ENCODE measurements around the gene CPN1. TPM values are rescaled to one million over a fixed set of nuclear protein-coding genes. Genes with fewer than 3 reads are reported as not detected.

CPN1 gene
- total and polyA plus RNA-seq, 2 of the 8 experiments (the other 6 are each of a cell fraction or from before 2014, with no cell fraction given) = 0.15 to 0.20 TPM

GRCh38 chr10:100104300-100104699 lies 22.6 kb upstream of the CPN1 start:
- H3K56ac ChIP-seq (replicated peaks; ENCODE audit: insufficient read length, low read depth, low read length) = no peak overlapping the region
- no peak overlapping the region for H2BK12ac ChIP-seq (ENCODE audit: low read depth, low read length)
- no peak overlapping the region for H2AK5ac ChIP-seq (ENCODE audit: low read depth, low read length)
- H4K91ac ChIP-seq (replicated peaks; ENCODE audit: insufficient read length, low read length) = no peak overlapping the region
- DNase-seq (ENCODE audit: low read depth in 1 of 2, low spot score in 2 of 2) = no peak
- POLR2A ChIA-PET (ENCODE audit: partially characterized antibody) = no interaction called here
- FAIRE-seq = no peak
- no peaks in the 10 kb centered on the region for H3K9me3 ChIP-seq (ENCODE audit: insufficient read depth in 2 of 2, low read depth in 1 of 2, low read length in 1 of 2)
- no peak overlapping the region for H4K5ac ChIP-seq (ENCODE audit: insufficient read length, low read depth, low read length)
- H2BK15ac ChIP-seq (ENCODE audit: low read length) = no peak overlapping the region
- no peaks in the 10 kb centered on the region for H3K79me2 ChIP-seq (ENCODE audit: control insufficient read depth in 1 of 2, insufficient read depth in 2 of 2, low read length in 2 of 2)
- no peaks in the 10 kb centered on the region for H3K23me2 ChIP-seq (ENCODE audit: low read depth, low read length)
- no peaks in the 10 kb centered on the region for H4K20me1 ChIP-seq (replicated peaks in 1 of 2; ENCODE audit: control insufficient read depth in 1 of 2, insufficient read depth in 2 of 2, low read length in 2 of 2)
- no peak overlapping the region for H3K9ac ChIP-seq (replicated peaks in 1 of 4; ENCODE audit: extremely low read depth in 1 of 4, low read depth in 3 of 4, low read length in 3 of 4)
- no peaks in the 10 kb centered on the region for H3K79me1 ChIP-seq (ENCODE audit: low read depth, low read length)
- no peak overlapping the region for H3K18ac ChIP-seq (ENCODE audit: extremely low read depth, low read length)
- no peak overlapping the region for H3K14ac ChIP-seq (ENCODE audit: insufficient read length)
- H3K4me1 ChIP-seq (replicated peaks in 1 of 4; ENCODE audit: control insufficient read depth in 3 of 4, insufficient read depth in 4 of 4, low read length in 3 of 4) = peaks cover 0 to 4% (median 0%) of the 10 kb centered on the region in 4 experiments; a peak in 2 of 7 replicates
- no peak overlapping the region for H2BK20ac ChIP-seq (ENCODE audit: low read length)
- no peak overlapping the region for H3K4ac ChIP-seq (replicated peaks; ENCODE audit: insufficient read length, low read depth, low read length)
- no peak overlapping the region for H3K27ac ChIP-seq (ENCODE audit: low read depth, low read length)
- no peak overlapping the region for H3K4me2 ChIP-seq (ENCODE audit: insufficient read depth in 1 of 2, low read depth in 2 of 2, low read length in 2 of 2)
- H2AFZ ChIP-seq (ENCODE audit: low read length) = no peak overlapping the region
- no peak overlapping the region for H4K8ac ChIP-seq (ENCODE audit: extremely low read depth, insufficient read depth, low read length)
- no peak overlapping the region for H3K4me3 ChIP-seq (ENCODE audit: extremely low read depth in 1 of 4, insufficient read depth in 2 of 4, low read depth in 3 of 4, low read length in 4 of 4)
- no peaks in the 10 kb centered on the region for H3K36me3 ChIP-seq (ENCODE audit: control insufficient read depth in 2 of 4, insufficient read depth in 4 of 4, low read length in 3 of 4)
- CTCF ChIA-PET (ENCODE audit: partially characterized antibody) = no interaction called here
- H3K27me3 ChIP-seq (replicated peaks in 1 of 4; ENCODE audit: control insufficient read depth in 3 of 4, extremely low read depth in 1 of 4, insufficient read depth in 3 of 4, low read length in 3 of 4) = no peaks in the 10 kb centered on the region
- H2BK5ac ChIP-seq (ENCODE audit: low read depth, low read length) = no peak overlapping the region
- 93% methylated on average over 5 of the region's 5 CpGs; no CpG with 5 or more reads in 1 of the 2 experiments for WGBS, 2 experiments (ENCODE audit: extremely low coverage in 1 of 2, insufficient coverage in 1 of 2, insufficient read length in 1 of 2, insufficient replicate concordance in 2 of 2, low coverage in 1 of 2, low lambda C conversion rate in 2 of 2, missing lambda C conversion rate in 1 of 2)
- H3K23ac ChIP-seq (ENCODE audit: insufficient read length) = no peak overlapping the region
- no peak overlapping the region for H2BK120ac ChIP-seq (replicated peaks; ENCODE audit: low read depth, low read length)
- no peak for TF ChIP-seq CHD7 (IDR thresholded peaks at IDR 0.05; ENCODE audit: insufficient replicate concordance, low read length)
